WTC11 (cell line): ENCODE results near the gene GRM5. TPM values are rescaled to one million over a fixed set of nuclear protein-coding genes. Genes with fewer than 3 reads are reported as not detected.

Source experiments
- ATAC-seq: fragments of 200-7000 bp; cut with Tn5 transposase; 2 replicates; pipeline ENCODE4 v1.10.0; 2021; ENCODE audit warnings: mild to moderate bottlenecking, moderate library complexity
- CTCF ChIA-PET: fragments of 300-600 bp; sonication (Branson Sonifier 250); formaldehyde crosslinking; loops from one replicate; lab custom pipeline; 2021; ENCODE audit warnings: antibody characterized with exemption; lab: Charles Lee
- POLR2A ChIA-PET: fragments of 350-600 bp; sonication (Branson Sonifier 250); formaldehyde crosslinking; loops from one replicate; lab custom pipeline; 2021; ENCODE audit warnings: antibody characterized with exemption; lab: Charles Lee
- DNase-seq: peaks from one replicate; pipeline ENCODE4 v3.0.0; 2021; ENCODE audit warnings: low spot score
- H3K27ac Mint-ChIP-seq: 2 replicates; pipeline ENCODE4 v1.8.0; 2021; ENCODE audit warnings: mixed read lengths
- H3K27me3 Mint-ChIP-seq: 2 replicates; pipeline ENCODE4 v1.8.0; 2021; ENCODE audit warnings: low read depth, mild to moderate bottlenecking, moderate library complexity, mixed read lengths
- H3K36me3 Mint-ChIP-seq: 2 replicates; pipeline ENCODE4 v1.8.0; 2021; ENCODE audit warnings: mixed read lengths
- H3K4me1 Mint-ChIP-seq: 2 replicates; pipeline ENCODE4 v1.8.0; 2022; ENCODE audit warnings: mixed read lengths
- H3K4me3 Mint-ChIP-seq: 2 replicates; pipeline ENCODE4 v1.8.0; 2021; ENCODE audit warnings: mild to moderate bottlenecking, moderate library complexity, mixed read lengths
- H3K9me3 Mint-ChIP-seq: 2 replicates; pipeline ENCODE4 v1.8.0; 2021; ENCODE audit warnings: mixed read lengths
- AR ChIP-seq: fragments of 250-450 bp; sonication (Bioruptor Pico); IDR thresholded peaks from 2 replicates; pipeline ENCODE4 v1.9.0; 2021; ENCODE audit warnings: mild to moderate bottlenecking
- E2F1 ChIP-seq: sonication (generic); formaldehyde crosslinking; IDR thresholded peaks from 2 replicates; pipeline ENCODE4 v1.8.0; 2022; ENCODE audit warnings: mild to moderate bottlenecking, missing genetic modification reagents
- ESRRA ChIP-seq: sonication (generic); formaldehyde crosslinking; IDR thresholded peaks from 2 replicates; pipeline ENCODE4 v1.8.1; 2022; ENCODE audit warnings: mild to moderate bottlenecking, missing genetic modification reagents, borderline replicate concordance
- ETV6 ChIP-seq: sonication (generic); formaldehyde crosslinking; IDR thresholded peaks from 2 replicates; pipeline ENCODE4 v1.8.1; 2022; ENCODE audit warnings: mild to moderate bottlenecking, missing genetic modification reagents
- FOXP4 ChIP-seq: sonication (generic); formaldehyde crosslinking; IDR thresholded peaks from 2 replicates; pipeline ENCODE4 v1.8.0; 2022; ENCODE audit warnings: mild to moderate bottlenecking, missing genetic modification reagents
- GABPB1 ChIP-seq: sonication (generic); formaldehyde crosslinking; IDR thresholded peaks from 2 replicates; pipeline ENCODE4 v1.8.1; 2023; ENCODE audit warnings: mild to moderate bottlenecking, missing genetic modification reagents
- GRHL2 ChIP-seq: fragments of 250-450 bp; sonication (Bioruptor Pico); IDR thresholded peaks from 2 replicates; pipeline ENCODE4 v1.8.0; 2022; ENCODE audit warnings: mild to moderate bottlenecking, moderate library complexity; ENCODE audit not compliant: insufficient replicate concordance, severe bottlenecking
- RORB ChIP-seq: fragments of 250-450 bp; sonication (Bioruptor Pico); IDR thresholded peaks from 2 replicates; pipeline ENCODE4 v1.9.0; 2021; ENCODE audit warnings: mild to moderate bottlenecking
- ZNF317 ChIP-seq: sonication (generic); formaldehyde crosslinking; IDR thresholded peaks from 2 replicates; pipeline ENCODE4 v1.8.1; 2023; ENCODE audit warnings: low read depth, mild to moderate bottlenecking, moderate library complexity, missing genetic modification reagents, borderline replicate concordance
- ZNF416 ChIP-seq: fragments of 250-450 bp; sonication (Bioruptor Pico); IDR thresholded peaks from 2 replicates; pipeline ENCODE4 v1.9.0; 2021; ENCODE audit warnings: mild to moderate bottlenecking, inconsistent platforms
- ZNF423 ChIP-seq: fragments of 250-450 bp; sonication (Bioruptor Pico); IDR thresholded peaks from 2 replicates; pipeline ENCODE4 v2.1.2; 2022; ENCODE audit warnings: mild to moderate bottlenecking, moderate library complexity
- ZSCAN18 ChIP-seq: fragments of 250-450 bp; sonication (Bioruptor Pico); IDR thresholded peaks from 2 replicates; pipeline ENCODE4 v2.1.2; 2022; ENCODE audit warnings: mild to moderate bottlenecking, moderate library complexity
- total RNA-seq: library from RNA; stranded (reverse); gene quantifications from 3 replicates; pipeline ENCODE4 v1.2.3, GENCODE V29; 2021
- TF ChIP-seq, protein P1 (sequence below): sonication (generic); formaldehyde crosslinking; IDR thresholded peaks from 2 replicates; pipeline ENCODE4 v1.8.1; 2023; ENCODE audit warnings: mild to moderate bottlenecking, missing genetic modification reagents
- TF ChIP-seq, protein P2 (sequence below): fragments of 250-450 bp; sonication (Bioruptor Pico); conservative IDR thresholded peaks from 2 replicates; pipeline ENCODE4 v1.9.0; 2021; ENCODE audit warnings: mild to moderate bottlenecking
- TF ChIP-seq, protein P3 (sequence below): fragments of 200-600 bp; IDR thresholded peaks from 2 replicates; pipeline ENCODE4 v1.8.0; 2022; ENCODE audit warnings: antibody characterized with exemption

The GRM5 gene
- total RNA-seq, 1 experiment from 2014 or later, result 0.13 TPM

GRCh38 chr11:88689548-88690240 is 376.1 kb downstream of the GRM5 start (continued):
- TF ChIP-seq, protein P1, sequence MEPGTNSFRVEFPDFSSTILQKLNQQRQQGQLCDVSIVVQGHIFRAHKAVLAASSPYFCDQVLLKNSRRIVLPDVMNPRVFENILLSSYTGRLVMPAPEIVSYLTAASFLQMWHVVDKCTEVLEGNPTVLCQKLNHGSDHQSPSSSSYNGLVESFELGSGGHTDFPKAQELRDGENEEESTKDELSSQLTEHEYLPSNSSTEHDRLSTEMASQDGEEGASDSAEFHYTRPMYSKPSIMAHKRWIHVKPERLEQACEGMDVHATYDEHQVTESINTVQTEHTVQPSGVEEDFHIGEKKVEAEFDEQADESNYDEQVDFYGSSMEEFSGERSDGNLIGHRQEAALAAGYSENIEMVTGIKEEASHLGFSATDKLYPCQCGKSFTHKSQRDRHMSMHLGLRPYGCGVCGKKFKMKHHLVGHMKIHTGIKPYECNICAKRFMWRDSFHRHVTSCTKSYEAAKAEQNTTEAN (CRISPR knock-in tag), result no peak
- TF ChIP-seq GABPB1 (CRISPR knock-in tag) (no peak), ZNF416 (CRISPR knock-in tag) (no peak), ZNF423 (no peak)
- TF ChIP-seq, protein P2, sequence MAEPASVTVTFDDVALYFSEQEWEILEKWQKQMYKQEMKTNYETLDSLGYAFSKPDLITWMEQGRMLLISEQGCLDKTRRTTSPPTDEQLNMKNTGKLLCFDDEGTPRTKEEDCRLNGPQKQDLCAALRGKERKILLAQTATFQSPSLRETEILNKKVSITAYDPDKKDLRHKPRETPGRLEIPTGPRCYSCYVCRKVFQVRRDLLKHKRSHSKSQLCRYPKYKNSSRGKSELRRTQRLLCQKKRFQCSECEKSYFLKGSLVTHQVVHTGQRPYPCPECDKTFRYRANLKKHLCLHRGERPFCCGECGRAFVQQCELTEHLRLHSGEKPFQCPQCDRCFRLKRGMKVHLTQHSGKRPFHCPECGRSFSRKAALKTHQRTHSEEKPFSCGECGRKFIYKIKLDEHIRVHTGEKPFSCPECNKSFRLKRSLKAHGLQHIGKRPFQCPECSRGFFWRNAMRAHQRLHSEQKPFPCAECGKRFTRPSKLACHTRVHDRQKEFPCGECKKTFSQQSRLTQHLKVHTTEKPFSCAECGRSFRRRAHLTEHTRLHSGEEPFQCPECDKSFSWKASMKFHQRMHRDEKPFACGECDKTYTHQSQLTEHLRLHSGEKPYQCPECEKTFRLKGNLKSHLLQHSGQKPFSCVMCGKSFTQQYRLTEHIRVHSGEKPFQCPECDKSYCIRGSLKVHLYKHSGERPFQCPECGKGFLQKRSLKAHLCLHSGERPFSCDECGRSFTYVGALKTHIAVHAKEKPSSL, result no peak

GRCh38 chr11:88683024-88683423 is 382.8 kb downstream of the GRM5 start:
- no peak for TF ChIP-seq AR (CRISPR knock-in tag)
- TF ChIP-seq ZNF423, result peak; percentile 52; the same call in 1 of the 2 replicates
- Mint-ChIP-seq H3K36me3 (peaks cover 23% of the 10 kb centered on the region), H3K27me3 (no peaks in the 10 kb centered on the region; the same call in 1 of the 2 replicates), H3K27ac (no peak overlapping the region), H3K4me1 (peaks cover 7% of the 10 kb centered on the region; the same call in 1 of the 2 replicates), H3K4me3 (no peak overlapping the region), H3K9me3 (peaks cover 33% of the 10 kb centered on the region)
- DNase-seq (no peak), ATAC-seq (peak; percentile 24; the same call in 1 of the 2 replicates)
- CTCF ChIA-PET, result interaction anchor here (0.6 to 1.1 kb wide), 2 partner anchors 131 to 374 kb away, joined by 4 to 5 read pairs; no protein-coding TSS in a partner anchor
- POLR2A ChIA-PET, result interaction anchor here (0.6 kb wide), 1 partner anchor 352 kb away, joined by 3 read pairs; no protein-coding TSS in a partner anchor

DNA sequence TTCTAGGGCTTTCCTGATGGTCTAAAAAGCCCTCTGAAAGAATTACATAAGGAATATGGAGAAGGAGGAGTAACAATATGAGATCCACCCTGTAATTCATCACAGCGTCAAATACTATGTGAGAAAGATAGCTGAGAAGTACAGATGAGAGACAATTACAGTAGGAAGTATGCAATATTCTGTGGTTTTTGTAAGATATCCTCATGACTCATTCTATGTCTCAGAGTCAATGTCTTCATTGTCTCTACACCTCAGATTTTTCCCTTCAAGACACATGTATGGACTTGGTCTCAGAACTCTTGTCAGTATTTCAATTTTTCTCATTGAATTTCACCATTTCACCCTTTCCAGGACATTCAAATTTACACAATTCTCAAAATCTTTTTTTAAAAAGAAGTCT is 385.0 kb downstream of the GRM5 start:
- Mint-ChIP-seq H3K4me1 (peaks cover 7% of the 10 kb centered on the region; the same call in 1 of the 2 replicates), H3K36me3 (peaks cover 17% of the 10 kb centered on the region), H3K27me3 (no peaks in the 10 kb centered on the region; the same call in 1 of the 2 replicates), H3K27ac (no peak overlapping the region), H3K4me3 (no peak overlapping the region), H3K9me3 (peaks cover 20% of the 10 kb centered on the region)
- POLR2A ChIA-PET, result no interaction called here
- no peak for TF ChIP-seq ZNF317 (CRISPR knock-in tag)
- CTCF ChIA-PET, result no interaction called here
- no peak for DNase-seq
- ATAC-seq, result no peak

DNA sequence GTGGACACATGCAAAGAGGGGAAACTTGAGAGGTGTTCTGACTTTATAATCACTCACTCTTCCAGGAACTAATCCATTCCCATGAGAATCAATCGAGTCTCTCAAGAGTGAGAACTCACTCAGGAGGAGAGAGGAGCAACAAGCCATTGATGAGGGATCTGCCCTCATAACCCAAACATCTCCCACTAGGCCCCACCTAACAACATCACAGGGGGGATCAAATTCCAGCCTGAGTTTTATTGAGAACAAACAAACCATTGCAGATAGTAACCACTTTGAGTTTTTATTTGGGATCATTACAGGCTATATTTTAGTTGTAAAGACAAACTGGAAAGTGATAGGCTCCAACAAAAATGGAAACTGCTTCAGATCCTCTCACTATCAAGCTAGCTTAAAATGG is 399.4 kb downstream of the GRM5 start:
- POLR2A ChIA-PET, result interaction anchor here (0.6 to 0.7 kb wide), 2 partner anchors 11 to 237 kb away, joined by 3 to 4 read pairs; no protein-coding TSS in a partner anchor
- TF ChIP-seq, protein P3, sequence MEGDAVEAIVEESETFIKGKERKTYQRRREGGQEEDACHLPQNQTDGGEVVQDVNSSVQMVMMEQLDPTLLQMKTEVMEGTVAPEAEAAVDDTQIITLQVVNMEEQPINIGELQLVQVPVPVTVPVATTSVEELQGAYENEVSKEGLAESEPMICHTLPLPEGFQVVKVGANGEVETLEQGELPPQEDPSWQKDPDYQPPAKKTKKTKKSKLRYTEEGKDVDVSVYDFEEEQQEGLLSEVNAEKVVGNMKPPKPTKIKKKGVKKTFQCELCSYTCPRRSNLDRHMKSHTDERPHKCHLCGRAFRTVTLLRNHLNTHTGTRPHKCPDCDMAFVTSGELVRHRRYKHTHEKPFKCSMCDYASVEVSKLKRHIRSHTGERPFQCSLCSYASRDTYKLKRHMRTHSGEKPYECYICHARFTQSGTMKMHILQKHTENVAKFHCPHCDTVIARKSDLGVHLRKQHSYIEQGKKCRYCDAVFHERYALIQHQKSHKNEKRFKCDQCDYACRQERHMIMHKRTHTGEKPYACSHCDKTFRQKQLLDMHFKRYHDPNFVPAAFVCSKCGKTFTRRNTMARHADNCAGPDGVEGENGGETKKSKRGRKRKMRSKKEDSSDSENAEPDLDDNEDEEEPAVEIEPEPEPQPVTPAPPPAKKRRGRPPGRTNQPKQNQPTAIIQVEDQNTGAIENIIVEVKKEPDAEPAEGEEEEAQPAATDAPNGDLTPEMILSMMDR, result no peak
- TF ChIP-seq ESRRA (no peak), FOXP4 (no peak), ETV6 (no peak), E2F1 (CRISPR knock-in tag) (no peak), RORB (CRISPR knock-in tag) (no peak), ZSCAN18 (CRISPR knock-in tag) (no peak), GRHL2 (CRISPR knock-in tag) (no peak)

More for the DNA sequence above, 399.4 kb downstream of the GRM5 start:
- no peak overlapping the region for H3K27ac Mint-ChIP-seq
- DNase-seq (no peak), ATAC-seq (no peak)
- H3K27me3 Mint-ChIP-seq, result no peaks in the 10 kb centered on the region
- no peaks in the 10 kb centered on the region for H3K4me1 Mint-ChIP-seq
- no peaks in the 10 kb centered on the region for H3K36me3 Mint-ChIP-seq
- CTCF ChIA-PET, result interaction anchor here (1.4 kb wide), 1 partner anchor 220 kb away, joined by 3 read pairs; no protein-coding TSS in a partner anchor
- no peaks in the 10 kb centered on the region for H3K9me3 Mint-ChIP-seq
- H3K4me3 Mint-ChIP-seq, result no peak overlapping the region
